CD4-positive, alpha-beta T cell treated with Interleukin-15 for 4 hours (primary cell): ENCODE data around the gene CEP20.

Experiments used
- DNase-seq: peaks from one replicate; pipeline ENCODE4 v3.0.0-alpha.2; 2020; ENCODE audit warnings: low spot score

CEP20 gene

GRCh38 chr16:15897834-15898254, 9.4 kb upstream of the CEP20 start:
- no peak for DNase-seq

- no peak for DNase-seq
Observed at GRCh38 chr16:15897121-15897780, 8.8 kb upstream of the CEP20 start.

- DNase-seq, result no peak
Observed at GRCh38 chr16:15894571-15895374, 6.4 kb upstream of the CEP20 start.

DNA sequence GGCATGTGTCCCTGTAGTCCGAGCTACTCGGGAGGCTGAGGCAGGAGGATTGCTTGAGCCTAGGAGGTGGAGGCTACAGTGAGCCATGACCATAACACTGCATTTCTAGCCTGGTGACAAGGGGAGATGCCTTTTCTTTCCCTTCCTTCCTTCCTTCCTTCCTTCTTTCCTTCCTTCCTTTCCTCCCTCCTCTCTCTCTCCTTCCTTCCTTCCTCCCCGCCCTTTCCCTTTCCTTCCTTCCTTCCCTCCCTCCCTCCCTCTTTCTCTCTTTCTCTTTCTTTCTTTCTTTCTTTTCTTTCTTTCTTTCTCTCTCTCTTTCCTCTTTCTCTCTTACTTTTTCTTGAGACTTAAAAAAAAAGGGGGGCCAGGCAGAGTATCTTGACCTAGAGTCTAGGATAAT, 3.1 kb upstream of the CEP20 start:
- DNase-seq, result no peak

GRCh38 chr16:15887283-15887682, 1.1 kb downstream of the CEP20 start:
- no peak for DNase-seq

- no peak for DNase-seq
Observed at GRCh38 chr16:15886078-15886477, 2.3 kb downstream of the CEP20 start.

DNA sequence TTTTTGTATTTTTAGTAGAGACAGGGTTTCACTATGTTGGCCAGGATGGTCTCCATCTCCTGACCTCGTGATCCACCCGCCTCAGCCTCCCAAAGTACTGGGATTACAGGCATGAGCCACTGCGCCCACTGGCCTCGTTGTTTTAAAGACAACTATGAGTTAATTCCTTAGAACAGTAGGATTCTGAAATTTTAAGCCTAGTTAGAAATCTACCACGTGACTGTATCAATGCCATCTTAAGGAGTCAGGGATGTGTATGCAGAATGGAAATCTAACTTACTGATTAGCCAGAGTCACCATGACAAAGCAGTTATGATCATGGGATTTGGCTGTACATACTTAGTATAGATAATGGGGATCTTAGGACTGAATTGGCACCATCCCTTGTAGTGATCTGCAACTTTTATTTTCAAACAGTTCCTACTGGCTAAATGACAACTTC, 2.8 kb downstream of the CEP20 start:
- DNase-seq, result no peak

- no peak for DNase-seq
Observed at GRCh38 chr16:15882563-15882962, 5.8 kb downstream of the CEP20 start.

GRCh38 chr16:15881794-15882379, 6.5 kb downstream of the CEP20 start:
- DNase-seq, result no peak

- DNase-seq, result no peak
Observed at GRCh38 chr16:15880434-15881308, 7.7 kb downstream of the CEP20 start.

DNA sequence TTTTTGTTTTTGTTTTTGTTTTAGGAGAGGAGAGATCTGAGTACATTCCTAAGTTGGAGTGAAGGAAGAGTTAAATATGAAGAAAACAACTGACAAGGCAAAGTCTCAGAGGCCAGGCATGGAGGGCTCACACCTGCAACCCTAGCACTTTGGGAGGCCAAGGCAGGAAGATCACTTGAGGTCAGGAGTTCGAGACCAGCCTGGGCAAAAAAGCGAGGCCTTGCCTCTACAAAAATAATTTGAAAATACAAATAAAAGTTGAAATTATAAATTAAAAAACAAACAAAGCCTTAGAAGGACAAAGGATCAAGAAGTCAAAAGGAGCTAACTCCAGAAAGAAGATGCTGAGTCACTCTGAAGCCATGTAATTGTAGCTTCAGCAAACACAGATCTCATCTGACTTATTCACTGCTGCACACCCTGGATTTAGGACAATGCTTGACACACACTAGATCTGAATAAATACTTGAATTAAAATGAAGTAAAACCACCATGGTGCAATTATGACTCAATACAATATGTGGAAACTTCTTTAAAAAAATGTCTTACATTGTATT, 9.1 kb downstream of the CEP20 start:
- no peak for DNase-seq

- DNase-seq, result no peak
Observed at GRCh38 chr16:15876503-15876902, 11.9 kb downstream of the CEP20 start.

DNA sequence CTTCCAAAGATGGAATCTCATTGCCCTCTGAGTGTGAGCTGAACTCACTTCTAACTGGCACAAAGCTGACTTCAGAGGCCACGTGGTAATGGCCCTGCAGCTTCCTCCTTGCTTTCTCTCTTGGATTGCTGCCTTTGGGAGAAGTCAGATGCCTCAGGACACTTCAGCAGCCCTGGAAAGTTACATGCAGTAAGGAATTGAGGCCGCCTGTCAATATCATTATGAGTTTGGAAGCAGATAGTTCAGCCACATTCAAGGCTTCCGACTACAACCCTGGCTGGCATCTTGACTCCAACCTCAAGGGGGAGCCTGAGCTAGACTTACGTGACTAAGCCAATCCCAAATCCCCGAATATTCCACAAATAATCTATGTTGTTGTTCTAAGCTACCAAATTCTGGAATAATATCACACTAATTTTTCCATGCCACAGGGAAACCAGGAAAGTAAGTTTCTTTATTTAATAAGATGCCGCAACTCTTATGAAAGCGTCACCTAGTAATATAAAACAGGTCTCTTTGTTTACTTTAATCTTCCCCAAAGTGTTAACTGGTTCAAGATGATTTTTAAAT, 13.6 kb downstream of the CEP20 start:
- peak; percentile 13 for DNase-seq

DNA sequence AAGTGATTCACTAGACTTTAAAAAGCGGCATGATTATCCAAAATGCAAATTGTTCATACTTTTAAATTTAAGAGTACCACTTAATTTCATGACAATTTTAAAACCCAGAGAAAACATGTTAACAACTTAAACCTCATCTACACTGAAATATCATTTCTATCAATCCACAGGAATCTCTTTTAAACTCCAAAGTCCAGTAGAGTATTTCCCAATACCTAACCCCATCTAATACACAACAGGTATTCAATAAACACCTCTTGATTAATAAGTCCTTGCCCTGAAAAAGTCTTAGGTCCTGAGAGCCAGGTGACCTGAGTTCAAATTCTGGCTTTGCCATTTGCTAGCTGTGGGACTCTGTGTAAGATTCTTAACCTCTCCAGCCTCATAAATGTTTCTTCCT, 14.7 kb downstream of the CEP20 start:
- no peak for DNase-seq

GRCh38 chr16:15873301-15873700, 15.1 kb downstream of the CEP20 start:
- DNase-seq, result no peak

DNA sequence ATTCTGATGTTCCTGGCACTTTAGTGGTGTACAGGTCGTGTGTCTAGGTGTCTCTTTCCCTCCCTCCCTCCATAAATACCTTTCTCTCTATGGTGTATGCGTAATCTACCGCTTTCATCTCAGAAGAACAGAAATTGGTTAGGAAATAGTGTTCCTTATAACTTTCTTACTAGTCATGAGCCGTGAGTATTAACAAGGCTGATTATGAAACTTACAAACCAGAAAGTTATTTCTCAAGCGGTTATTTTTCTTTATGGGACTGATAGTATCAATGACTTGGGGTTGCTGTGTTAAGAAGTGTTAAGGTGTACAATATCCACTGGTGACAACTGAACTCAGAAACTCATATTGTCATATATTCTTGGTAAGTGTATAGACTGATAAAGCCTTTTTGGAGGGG, 18.4 kb downstream of the CEP20 start:
- no peak for DNase-seq

- DNase-seq, result no peak
Observed at GRCh38 chr16:15866451-15866850, 22.0 kb downstream of the CEP20 start.

GRCh38 chr16:15865742-15866141, 22.7 kb downstream of the CEP20 start:
- DNase-seq, result no peak

DNA sequence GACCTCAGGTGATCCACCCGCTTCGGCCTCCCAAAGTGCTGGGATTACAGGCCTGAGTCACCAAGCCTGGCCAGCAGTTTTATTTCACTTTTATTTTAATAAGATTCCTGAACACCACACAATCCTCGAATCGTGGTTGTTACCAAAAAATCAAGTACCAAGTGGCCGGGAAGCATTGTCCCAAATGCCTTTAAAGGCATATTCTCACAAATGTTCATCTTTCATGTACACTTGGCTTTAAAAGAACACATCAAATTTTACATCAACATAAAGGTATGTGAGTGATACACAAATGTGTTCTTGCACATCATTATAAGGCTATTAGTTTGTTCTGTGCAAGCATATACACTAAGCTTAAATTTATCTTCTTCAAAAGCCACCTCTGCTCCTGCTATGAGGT, 23.5 kb downstream of the CEP20 start:
- DNase-seq, result no peak

DNA sequence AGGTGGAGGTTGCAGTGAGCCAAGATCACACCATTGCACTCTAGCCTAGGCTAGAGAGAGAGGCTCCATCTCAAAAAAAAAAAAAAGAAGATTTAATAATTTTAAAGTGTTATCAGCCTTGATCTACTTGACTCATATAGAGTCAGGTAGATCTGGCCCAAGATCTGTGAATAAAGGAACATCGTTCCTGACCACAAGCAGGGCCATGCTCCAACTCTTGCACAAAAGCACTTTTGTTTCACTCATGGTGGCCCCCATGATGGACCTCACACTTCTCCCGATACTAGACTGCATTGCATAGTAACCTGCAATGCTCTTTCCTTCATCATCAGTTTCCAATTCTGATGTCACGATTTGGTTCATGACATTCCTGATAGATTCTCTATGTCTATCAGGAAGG, 26.4 kb downstream of the CEP20 start:
- no peak for DNase-seq

GRCh38 chr16:15858921-15859668, 29.3 kb downstream of the CEP20 start:
- no peak for DNase-seq
